ELR (cell line): ENCODE measurements around the gene SLC7A11.

ENCODE experiments used
- DNase-seq: peaks from one replicate; pipeline ENCODE4 v3.0.0-alpha.2; 2015; ENCODE audit warnings: low read depth

The SLC7A11 gene

DNA sequence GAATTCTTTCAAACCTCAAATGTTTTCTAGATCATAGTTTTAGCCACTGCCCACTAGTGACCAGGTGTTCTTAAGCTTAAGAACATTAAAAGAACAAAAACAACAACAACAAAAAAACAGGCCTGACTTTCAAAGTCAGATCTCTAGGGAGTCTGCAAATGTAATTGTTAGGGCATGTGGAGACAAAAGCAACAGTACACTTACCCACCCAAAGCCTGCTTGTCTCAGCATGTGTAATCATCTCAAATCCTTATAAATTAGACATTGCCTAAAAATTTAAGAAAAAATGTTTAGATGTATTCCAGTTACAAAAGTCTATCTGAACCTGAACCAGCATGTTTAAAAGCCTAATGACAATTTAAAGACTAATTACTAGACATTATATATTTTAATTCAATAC, 79.9 kb downstream of the SLC7A11 start:
- no peak for DNase-seq

DNA sequence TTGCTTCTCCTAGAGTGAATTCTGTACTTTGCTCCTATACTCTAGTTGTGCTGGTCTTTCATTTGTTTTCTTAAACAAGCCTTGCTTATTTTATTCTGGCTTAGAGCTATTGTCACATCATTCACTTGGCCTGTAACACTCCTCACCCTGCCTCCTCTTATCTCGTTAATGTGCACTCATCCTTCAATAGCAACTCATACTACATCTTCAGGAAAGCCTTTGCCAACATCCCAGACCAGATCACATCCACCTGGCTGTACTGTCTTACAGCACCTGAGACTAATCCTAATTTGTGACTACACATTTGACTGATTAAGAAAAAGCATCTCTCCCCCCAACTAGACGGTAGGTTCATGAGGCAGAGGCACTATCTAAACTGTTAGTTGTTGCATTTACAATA, 80.8 kb downstream of the SLC7A11 start:
- DNase-seq: no peak

DNA sequence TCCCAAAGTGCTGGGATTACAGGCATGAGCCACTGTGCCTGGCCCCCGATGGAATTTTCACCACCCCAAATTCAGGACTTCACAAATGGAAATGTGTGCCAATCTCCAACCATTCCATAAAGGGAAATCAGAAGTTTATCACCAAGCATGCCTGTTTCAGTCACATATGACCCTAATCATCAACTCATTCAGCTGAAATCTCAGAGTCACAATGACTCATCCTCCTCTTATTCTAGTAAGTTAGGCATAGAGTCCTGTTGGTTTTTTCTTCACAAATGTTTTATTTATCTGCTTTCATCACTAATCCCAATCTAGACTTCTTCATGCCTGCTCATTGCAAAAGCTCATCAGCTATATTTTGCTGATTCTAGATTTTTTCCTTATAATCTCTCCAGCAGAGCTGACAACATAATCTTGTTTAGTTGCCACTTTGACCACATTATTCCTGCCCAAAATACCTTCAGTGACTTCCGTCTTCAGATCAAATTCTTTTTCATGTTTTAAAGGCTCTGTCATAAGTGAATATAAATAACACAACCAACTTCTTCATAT, 83.3 kb downstream of the SLC7A11 start:
- peak; percentile 83 for DNase-seq

DNA sequence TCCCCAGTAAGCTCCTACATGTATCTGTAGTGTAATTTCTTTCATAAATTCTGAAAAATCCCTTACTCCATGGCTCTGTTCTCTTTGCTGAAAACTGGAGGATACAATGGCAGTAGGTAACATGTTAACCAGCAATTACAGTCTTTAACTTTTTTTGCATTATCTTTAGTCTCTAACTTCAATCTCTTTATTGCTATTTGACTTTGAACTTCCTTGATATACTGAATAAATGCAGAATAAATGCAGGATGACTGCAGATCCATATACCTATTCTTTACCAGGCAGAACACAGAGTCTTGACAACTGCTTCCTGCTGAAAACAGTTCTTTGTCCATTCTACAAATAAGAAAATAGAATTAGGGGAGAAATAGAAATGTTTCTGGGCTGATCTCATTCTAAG, 101.3 kb downstream of the SLC7A11 start:
- no peak for DNase-seq

DNA sequence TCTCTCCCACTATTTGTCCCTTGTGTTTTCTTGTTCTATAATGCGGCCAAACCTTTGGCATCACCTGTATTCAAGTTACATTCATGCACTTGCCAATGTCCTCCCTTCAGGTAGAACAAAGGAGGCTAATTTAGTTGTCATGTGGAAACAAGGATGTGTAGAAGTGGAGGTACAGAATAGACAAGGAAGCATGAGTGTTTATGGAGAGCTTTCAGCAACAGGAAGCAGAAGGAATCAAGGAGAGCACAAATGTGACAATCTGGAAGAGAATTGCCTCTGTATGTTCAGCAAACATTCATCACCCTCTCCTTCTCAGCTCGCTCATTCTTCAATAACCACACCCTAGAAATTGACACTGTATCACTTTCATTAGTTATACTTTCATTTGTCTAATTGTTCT, 103.4 kb downstream of the SLC7A11 start:
- DNase-seq: no peak

DNA sequence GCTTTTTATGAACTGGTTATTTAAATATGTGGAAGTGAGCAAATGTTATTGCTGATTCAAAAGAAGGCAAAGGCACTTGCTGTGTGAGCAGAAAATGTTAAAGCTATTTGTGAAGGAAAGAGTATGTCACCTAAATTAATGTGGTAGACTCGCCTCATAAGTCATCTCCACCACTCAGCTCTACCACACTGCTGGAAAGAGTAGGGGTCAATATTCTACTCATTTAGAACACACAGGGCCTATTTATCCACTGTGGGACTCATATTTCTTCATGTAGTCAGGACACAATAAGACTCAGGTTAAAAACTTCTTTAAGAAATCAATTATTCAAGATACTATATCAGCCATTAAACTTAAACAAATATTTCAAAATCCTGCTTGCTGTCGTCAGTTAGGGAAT, 106.5 kb downstream of the SLC7A11 start:
- no peak for DNase-seq

DNA sequence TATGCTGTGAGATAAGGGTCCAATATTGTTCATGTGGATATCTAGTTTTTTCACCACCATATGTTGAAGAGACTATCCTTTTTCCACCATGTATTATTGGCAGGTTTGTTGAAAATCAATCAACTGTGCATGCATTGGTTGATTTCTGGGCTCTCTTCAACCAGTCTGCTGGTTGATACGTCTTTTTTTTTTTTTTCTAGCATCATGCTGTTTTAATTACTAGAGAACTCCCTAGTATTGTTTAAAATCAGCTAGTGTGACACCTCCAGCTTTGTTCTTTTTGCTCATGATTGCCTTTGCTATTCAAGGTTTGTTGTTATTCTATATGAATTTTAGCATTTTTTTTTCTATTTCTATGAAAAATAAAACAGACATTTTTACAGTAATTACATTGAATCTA, 123.9 kb downstream of the SLC7A11 start:
- DNase-seq: no peak

DNA sequence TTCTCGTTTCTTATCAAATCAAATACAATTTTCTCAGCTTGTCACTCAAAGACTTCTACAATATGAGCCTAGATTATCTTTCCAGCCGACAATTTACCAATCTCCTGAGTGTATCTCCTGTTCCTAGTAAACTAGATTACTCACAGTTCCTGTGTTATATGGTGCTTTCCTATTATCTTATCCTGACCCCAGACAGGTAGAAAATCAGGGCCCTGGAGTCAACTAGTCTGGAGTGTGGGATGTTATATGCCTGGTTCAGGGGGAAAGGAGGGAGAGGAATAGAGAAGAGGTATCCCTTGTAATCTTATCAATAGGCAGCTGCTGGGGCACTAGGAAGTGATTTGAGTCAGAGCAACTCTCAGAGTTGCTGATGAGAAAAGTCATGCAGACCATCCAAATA, 127.1 kb downstream of the SLC7A11 start:
- DNase-seq: no peak

DNA sequence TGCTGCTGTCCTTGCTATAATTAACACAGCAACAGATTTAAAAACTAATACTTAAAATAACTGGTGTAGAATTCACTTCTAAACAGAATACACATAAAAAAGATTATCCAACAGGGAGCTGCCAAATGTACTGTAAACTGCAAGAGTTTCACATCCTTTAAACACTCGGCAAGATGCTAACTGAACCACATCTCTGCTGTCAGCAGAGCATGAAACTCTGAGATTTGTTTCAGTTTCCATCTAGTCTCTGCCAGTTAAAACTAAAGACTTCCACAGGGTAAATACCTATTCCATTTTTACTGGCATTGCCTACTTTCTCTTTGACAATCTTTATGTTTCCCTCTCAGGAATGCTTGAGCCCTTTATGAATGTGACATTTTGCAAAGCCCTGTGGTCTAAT, 127.7 kb downstream of the SLC7A11 start:
- no peak for DNase-seq
